Hepatocyte (in vitro differentiated cells): Measurements from ENCODE around the gene NSUN2. TPM values are rescaled to one million over a fixed set of nuclear protein-coding genes. Genes with fewer than 3 reads are reported as not detected.

Experiments
- DNase-seq: peaks from one replicate; pipeline ENCODE4 v3.0.0-alpha.2; 2016; ENCODE audit warnings: low spot score
- H2AFZ ChIP-seq: fragments of 200-600 bp; sonication (generic); 2 replicates; pipeline ENCODE4 v1.6.0; 2016; ENCODE audit warnings: antibody characterized with exemption, mild to moderate bottlenecking
- H3K27ac ChIP-seq: fragments of 200-600 bp; sonication (generic); 2 replicates; pipeline ENCODE4 v1.5.1; 2016; ENCODE audit warnings: mild to moderate bottlenecking
- H3K27me3 ChIP-seq: fragments of 200-600 bp; sonication (generic); 2 replicates; pipeline ENCODE4 v1.6.1; 2016
- H3K36me3 ChIP-seq: fragments of 200-600 bp; sonication (generic); replicated peaks from 2 replicates; pipeline ENCODE4 v1.5.1; 2016; ENCODE audit warnings: low read depth; ENCODE audit not compliant: insufficient read depth
- H3K4me1 ChIP-seq: fragments of 200-600 bp; sonication (generic); 2 replicates; pipeline ENCODE4 v1.5.1; 2016; ENCODE audit warnings: mild to moderate bottlenecking, moderate library complexity; ENCODE audit not compliant: insufficient read depth
- H3K4me2 ChIP-seq: fragments of 200-600 bp; sonication (generic); 2 replicates; pipeline ENCODE4 v1.6.0; 2016
- H3K4me3 ChIP-seq: fragments of 200-600 bp; sonication (generic); 2 replicates; pipeline ENCODE4 v1.5.1; 2016; ENCODE audit warnings: mild to moderate bottlenecking
- H3K79me2 ChIP-seq: fragments of 200-600 bp; sonication (generic); 2 replicates; pipeline ENCODE4 v1.6.0; 2017; ENCODE audit warnings: mild to moderate bottlenecking
- H3K9me2 ChIP-seq: fragments of 200-600 bp; sonication (generic); replicated peaks from 2 replicates; pipeline ENCODE4 v1.6.0; 2017; ENCODE audit warnings: mild to moderate bottlenecking; ENCODE audit not compliant: insufficient read depth
- H3K9me3 ChIP-seq: fragments of 200-600 bp; sonication (generic); 2 replicates; pipeline ENCODE4 v1.5.1; 2016; ENCODE audit warnings: low read depth, mild to moderate bottlenecking
- H4K20me1 ChIP-seq: fragments of 200-600 bp; sonication (generic); 2 replicates; pipeline ENCODE4 v1.6.0; 2016; ENCODE audit warnings: mild to moderate bottlenecking; ENCODE audit not compliant: insufficient read depth, poor library complexity, severe bottlenecking
- EZH2 ChIP-seq: fragments of 200-600 bp; sonication (generic); IDR thresholded peaks from 2 replicates; pipeline ENCODE4 v1.6.1; 2016; ENCODE audit warnings: antibody characterized with exemption, mild to moderate bottlenecking, borderline replicate concordance
- EZH2phosphoT487 ChIP-seq: fragments of 200-600 bp; sonication (generic); IDR thresholded peaks from one replicate; pipeline ENCODE4 v1.6.1; 2018; ENCODE audit warnings: antibody characterized with exemption, mild to moderate bottlenecking, low read depth, moderate library complexity; ENCODE audit not compliant: unreplicated experiment, severe bottlenecking
- WGBS: methylation state at CpG from one replicate; pipeline ENCODE4 v1.1.6; 2016; ENCODE audit warnings: low lambda C conversion rate; ENCODE audit errors: missing lambda C conversion rate; 5-methylcytosine and 5-hydroxymethylcytosine counted together
- polyA plus RNA-seq: library from polyadenylated mRNA; unstranded; fragments of >200 nt; fragmentation: Nextera tagmentation; extraction: Ambion mirVana; gene quantifications from 2 replicates; pipeline ENCODE4 v1.2.1, GENCODE V29; 2016
- total RNA-seq: library from RNA; depleted of rRNA; stranded (reverse); fragments of >200 nt; gene quantifications from 2 replicates; pipeline ENCODE4 v1.2.3, GENCODE V29; 2014
- TF ChIP-seq, protein P1 (sequence below): fragments of 200-600 bp; sonication (generic); IDR thresholded peaks from 2 replicates; pipeline ENCODE4 v1.5.1; 2016; ENCODE audit warnings: antibody characterized with exemption, mild to moderate bottlenecking; ENCODE audit not compliant: poor library complexity

Gene NSUN2
- total and polyA plus RNA-seq, 2 experiments from 2014 or later: 34.8 to 43.0 TPM

DNA sequence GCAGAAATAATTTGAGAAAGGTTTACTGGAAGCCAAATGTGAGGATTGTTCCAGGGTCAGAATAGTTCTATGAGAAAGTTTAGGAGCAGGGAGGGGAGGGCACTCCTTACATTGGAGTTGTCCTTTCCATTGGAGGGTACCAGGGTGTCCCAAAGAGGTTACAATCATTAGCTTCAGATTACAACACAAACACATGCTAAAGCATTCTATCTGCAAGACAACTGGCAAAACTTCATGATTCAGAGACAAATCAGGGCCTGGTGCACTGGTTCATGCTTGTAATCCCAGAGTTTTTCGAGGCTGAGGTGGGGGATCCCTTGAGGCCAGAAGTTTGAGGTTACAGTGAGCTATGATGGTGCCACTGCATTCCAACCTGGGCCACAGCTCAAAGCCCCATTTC is 51.8 kb downstream of the NSUN2 start:
- no peaks in the 10 kb centered on the region for H3K79me2 ChIP-seq
- H3K4me3 ChIP-seq: no peak overlapping the region
- no peak overlapping the region for H3K27ac ChIP-seq
- no peak for DNase-seq
- no peaks in the 10 kb centered on the region for H3K9me3 ChIP-seq
- no peak overlapping the region for H2AFZ ChIP-seq
- H3K36me3 ChIP-seq: no peaks in the 10 kb centered on the region
- H3K9me2 ChIP-seq: no peaks in the 10 kb centered on the region
- H3K4me2 ChIP-seq: no peak overlapping the region
- 90% methylated on average over 1 of the region's 1 CpG for WGBS
- TF ChIP-seq EZH2: no peak
- TF ChIP-seq, protein P1, sequence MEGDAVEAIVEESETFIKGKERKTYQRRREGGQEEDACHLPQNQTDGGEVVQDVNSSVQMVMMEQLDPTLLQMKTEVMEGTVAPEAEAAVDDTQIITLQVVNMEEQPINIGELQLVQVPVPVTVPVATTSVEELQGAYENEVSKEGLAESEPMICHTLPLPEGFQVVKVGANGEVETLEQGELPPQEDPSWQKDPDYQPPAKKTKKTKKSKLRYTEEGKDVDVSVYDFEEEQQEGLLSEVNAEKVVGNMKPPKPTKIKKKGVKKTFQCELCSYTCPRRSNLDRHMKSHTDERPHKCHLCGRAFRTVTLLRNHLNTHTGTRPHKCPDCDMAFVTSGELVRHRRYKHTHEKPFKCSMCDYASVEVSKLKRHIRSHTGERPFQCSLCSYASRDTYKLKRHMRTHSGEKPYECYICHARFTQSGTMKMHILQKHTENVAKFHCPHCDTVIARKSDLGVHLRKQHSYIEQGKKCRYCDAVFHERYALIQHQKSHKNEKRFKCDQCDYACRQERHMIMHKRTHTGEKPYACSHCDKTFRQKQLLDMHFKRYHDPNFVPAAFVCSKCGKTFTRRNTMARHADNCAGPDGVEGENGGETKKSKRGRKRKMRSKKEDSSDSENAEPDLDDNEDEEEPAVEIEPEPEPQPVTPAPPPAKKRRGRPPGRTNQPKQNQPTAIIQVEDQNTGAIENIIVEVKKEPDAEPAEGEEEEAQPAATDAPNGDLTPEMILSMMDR: no peak
- TF ChIP-seq EZH2phosphoT487: no peak
- no peaks in the 10 kb centered on the region for H3K4me1 ChIP-seq
- H4K20me1 ChIP-seq: no peaks in the 10 kb centered on the region
- peaks cover 57% of the 10 kb centered on the region for H3K27me3 ChIP-seq

- WGBS: 81% methylated on average over 5 of the region's 5 CpGs
- Histone ChIP-seq H2AFZ (no peak overlapping the region), H3K9me3 (no peaks in the 10 kb centered on the region), H3K27ac (no peak overlapping the region), H3K4me3 (no peak overlapping the region), H3K36me3 (no peaks in the 10 kb centered on the region), H3K79me2 (no peaks in the 10 kb centered on the region), H3K4me2 (no peak overlapping the region), H3K4me1 (no peaks in the 10 kb centered on the region), H3K9me2 (no peaks in the 10 kb centered on the region), H3K27me3 (peaks cover 44% of the 10 kb centered on the region), H4K20me1 (no peaks in the 10 kb centered on the region)
- TF ChIP-seq EZH2phosphoT487 (no peak), EZH2 (no peak)
- TF ChIP-seq, protein P1: no peak
- DNase-seq: no peak
These were observed 53.3 kb downstream of the NSUN2 start for GRCh38 chr5:6579535-6579934.

DNA sequence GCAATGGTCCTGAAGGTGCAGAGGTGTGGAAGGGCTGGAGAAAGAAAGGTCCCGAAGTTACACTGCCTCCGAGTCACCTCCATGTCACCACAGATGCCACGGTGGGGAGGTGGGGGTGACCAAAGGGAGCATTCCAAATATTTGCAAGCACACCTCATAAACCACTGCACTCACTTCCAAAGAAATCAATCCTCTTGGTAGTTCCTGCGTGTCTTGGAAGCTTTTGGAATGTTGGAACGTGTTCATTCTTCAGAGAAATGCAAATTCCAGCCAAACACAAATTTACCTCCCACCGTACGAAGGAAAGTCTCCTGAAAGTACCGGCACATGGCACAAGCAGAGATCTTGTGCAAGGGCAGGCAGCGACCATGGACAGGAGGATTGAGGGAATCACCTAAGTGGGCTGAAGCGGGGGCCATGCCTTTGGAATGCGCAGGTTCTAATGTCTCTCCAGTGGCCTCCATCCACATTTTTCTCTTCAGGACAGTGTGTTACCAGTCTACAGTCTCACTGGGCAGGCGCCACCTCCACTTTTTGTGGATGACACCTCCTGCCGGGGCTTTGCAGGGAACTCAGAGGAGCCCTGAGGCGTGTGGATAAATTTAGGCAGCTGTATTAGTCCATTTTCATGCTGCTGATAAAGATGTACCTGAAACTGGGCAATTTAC is 54.0 kb downstream of the NSUN2 start:
- H3K36me3 ChIP-seq: no peaks in the 10 kb centered on the region
- H3K4me2 ChIP-seq: no peak overlapping the region
- TF ChIP-seq, protein P1: no peak
- TF ChIP-seq EZH2 (no peak), EZH2phosphoT487 (no peak)
- no peak overlapping the region for H2AFZ ChIP-seq
- no peak for DNase-seq
- 87% methylated on average over 14 of the region's 14 CpGs for WGBS
- H3K27ac ChIP-seq: no peak overlapping the region
- no peaks in the 10 kb centered on the region for H3K9me2 ChIP-seq
- no peaks in the 10 kb centered on the region for H3K4me1 ChIP-seq
- peaks cover 37% of the 10 kb centered on the region for H3K27me3 ChIP-seq
- no peaks in the 10 kb centered on the region for H4K20me1 ChIP-seq
- no peak overlapping the region for H3K4me3 ChIP-seq
- H3K9me3 ChIP-seq: no peaks in the 10 kb centered on the region
- H3K79me2 ChIP-seq: no peaks in the 10 kb centered on the region
